GM12875 (cell line): Measurements from ENCODE around the gene BCLAF3.

Source experiments
- H3K4me3 ChIP-seq: one replicate; pipeline ENCODE4 v1.5.1; 2011; ENCODE audit warnings: low read depth, low read length, control low read depth
- TF ChIP-seq, protein P1 (sequence below): IDR thresholded peaks from 2 replicates; pipeline ENCODE4 v1.5.1; 2011; ENCODE audit warnings: low read depth, mild to moderate bottlenecking, control low read depth, inconsistent platforms, low read length, moderate library complexity, borderline replicate concordance; ENCODE audit not compliant: insufficient read depth

BCLAF3 gene

DNA sequence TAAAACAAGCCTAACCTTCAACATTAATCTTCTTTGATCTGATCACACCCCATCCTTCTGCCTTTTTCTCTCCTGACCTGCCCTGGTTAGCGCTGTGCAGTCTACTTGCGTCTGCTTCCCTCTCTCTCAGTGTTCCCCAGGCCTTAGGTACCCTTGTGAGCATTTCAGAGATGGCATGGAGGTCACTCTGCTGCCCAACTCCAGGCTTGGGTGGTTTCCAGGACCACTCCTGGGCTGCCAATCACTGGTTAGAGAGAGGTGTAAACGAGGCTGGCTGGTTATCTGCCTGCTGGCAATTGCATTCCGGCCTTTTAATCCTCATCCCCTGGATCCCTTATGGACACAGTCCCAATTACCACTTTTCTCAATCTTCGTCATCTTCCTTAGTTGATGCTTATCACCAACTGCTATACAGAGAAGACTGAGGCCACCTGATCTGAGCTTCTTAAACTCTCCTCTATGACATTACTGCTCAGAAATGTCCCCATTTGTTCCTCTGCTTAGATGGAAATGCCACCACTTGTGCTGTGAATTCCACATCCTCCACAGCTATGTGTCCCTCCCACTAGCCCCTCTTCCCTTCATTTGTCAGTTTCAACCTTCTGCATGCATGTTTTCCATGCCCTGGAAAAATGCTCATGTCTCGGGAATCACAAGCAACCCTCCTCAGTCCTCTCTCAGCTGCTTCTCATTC, 29.0 kb upstream of the BCLAF3 start:
- TF ChIP-seq, protein P1, sequence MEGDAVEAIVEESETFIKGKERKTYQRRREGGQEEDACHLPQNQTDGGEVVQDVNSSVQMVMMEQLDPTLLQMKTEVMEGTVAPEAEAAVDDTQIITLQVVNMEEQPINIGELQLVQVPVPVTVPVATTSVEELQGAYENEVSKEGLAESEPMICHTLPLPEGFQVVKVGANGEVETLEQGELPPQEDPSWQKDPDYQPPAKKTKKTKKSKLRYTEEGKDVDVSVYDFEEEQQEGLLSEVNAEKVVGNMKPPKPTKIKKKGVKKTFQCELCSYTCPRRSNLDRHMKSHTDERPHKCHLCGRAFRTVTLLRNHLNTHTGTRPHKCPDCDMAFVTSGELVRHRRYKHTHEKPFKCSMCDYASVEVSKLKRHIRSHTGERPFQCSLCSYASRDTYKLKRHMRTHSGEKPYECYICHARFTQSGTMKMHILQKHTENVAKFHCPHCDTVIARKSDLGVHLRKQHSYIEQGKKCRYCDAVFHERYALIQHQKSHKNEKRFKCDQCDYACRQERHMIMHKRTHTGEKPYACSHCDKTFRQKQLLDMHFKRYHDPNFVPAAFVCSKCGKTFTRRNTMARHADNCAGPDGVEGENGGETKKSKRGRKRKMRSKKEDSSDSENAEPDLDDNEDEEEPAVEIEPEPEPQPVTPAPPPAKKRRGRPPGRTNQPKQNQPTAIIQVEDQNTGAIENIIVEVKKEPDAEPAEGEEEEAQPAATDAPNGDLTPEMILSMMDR = no peak
- no peak overlapping the region for H3K4me3 ChIP-seq

DNA sequence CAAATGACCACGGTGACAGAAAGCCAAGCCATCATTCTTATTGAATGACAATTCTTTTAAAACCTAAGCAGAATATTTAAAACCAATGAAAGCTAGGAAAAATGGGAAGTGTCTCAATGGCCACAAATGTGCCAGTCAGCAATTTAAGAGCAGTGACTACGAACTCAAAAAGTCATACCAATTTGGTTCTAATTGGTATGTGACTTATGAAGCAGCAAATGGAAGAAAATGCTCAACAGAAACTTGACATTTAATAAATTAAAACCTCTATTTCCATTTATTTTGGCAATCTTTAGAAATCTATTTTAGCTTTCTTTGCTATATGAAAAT, 25.7 kb upstream of the BCLAF3 start:
- no peak overlapping the region for H3K4me3 ChIP-seq
- TF ChIP-seq, protein P1 = no peak

DNA sequence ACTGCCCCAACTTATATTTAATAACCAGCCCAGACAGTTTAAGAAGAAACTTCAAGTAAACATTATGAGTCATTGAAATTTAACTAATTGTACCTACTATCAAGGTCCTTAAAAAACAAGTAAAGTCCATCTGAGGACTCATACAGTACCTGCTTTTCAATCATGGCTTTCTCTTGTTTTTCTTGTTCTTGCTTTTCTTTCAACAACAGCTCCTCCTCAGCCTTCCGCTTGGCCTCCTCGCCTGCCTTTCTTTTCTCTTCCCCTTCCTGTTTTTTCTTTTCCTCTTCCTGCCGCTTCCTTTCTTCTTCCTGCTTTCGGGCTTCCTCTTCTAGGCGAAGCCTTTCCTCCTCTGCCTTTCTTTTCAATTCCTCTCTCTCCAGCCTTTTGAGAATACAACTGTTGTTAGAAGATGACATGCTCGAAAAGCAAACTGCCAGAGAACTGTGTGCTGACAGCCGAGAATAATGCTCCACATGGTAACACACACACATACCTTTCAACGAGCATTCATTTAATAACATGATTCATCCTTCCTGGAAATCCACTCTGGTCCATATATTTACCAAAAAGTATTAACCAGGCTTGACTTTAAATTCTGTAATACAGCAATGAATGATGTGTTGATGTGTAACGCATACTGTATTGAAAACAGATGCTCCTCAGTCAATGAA, 25.2 kb upstream of the BCLAF3 start:
- TF ChIP-seq, protein P1 = no peak
- no peak overlapping the region for H3K4me3 ChIP-seq

DNA sequence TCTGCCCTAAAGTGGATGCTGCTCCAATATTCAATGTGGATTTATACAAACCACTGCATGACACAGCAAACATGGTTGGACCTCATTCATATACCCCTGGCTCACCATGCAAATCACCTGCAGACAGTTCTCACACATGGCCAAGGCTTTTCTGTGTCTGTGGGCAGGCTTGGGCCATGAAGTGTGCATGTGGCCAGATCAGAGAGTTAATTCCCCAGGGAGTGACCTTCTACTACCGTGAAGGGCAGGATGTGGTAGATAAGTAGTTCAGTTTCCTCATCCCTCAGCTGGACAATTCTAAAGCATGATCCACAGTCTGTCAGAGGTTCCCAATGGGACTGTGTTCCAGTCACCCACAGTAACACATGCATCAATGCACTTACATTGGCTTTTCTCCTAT, 24.6 kb upstream of the BCLAF3 start:
- H3K4me3 ChIP-seq = no peak overlapping the region
- TF ChIP-seq, protein P1 = no peak

DNA sequence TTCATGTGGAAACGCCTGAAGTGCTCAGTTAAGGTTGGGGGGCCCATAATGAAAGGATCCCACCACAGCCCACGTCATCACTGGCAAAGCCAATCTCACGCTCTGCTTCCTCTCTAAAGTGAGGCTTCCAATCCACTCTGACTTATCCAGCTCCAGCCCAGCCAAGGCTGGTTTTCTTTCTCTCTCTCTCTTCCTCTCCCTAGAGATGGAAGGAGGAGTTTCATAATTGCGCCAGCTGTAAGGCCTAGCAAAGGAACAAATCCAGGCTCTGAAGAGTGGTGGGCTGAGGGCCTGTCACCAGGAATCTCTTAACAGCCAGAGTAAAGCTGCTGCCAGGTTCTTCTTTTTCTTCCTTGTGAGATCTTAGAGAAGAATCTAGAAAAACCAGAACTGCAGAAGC, 20.7 kb upstream of the BCLAF3 start:
- TF ChIP-seq, protein P1 = no peak
- no peak overlapping the region for H3K4me3 ChIP-seq

DNA sequence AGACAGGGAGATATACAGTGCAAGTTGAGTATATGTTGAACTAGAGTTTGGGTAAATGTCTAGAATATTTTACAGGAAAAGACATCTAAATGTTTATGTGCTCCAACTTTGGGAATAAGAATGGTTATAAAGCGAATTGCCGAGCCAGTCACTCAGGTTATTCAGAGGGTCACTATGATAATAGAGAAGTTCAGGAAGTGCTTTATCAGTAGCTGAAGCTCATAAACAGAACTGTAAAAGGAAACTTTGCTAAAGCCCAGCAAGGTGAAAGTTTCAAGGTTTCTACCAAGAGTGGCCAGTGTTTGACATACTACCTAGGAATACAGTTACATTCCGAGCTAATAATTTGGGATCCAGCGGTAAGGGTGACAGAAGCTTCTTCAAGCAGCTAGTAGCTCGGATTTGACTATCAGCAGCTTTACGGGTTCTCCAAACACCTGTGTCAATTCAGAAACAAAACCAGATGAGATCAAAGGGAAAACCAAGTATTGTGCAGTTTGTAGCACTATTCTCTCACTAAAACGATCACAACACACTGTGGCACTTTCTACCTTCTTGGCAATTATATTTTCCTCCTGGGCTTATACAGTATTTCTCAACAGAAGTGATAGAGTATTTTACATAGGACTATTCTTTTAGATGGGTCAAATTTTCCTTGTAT, 17.2 kb upstream of the BCLAF3 start:
- H3K4me3 ChIP-seq = no peak overlapping the region
- TF ChIP-seq, protein P1 = no peak
